Mucosa of rectum (tissue), 2 donors: ENCODE measurements around the gene ART5.
"Not testable (repeated sequence)": the region's sequence is repeated elsewhere in the genome, so short reads cannot be mapped to it uniquely, and the experiment has no call there.

Source experiments
- H3K27ac ChIP-seq, 2 donors: one replicate each; pipeline ENCODE4 v1.7.0; 2013; ENCODE audit warnings: inconsistent platforms in 2 of 2, low read depth in 2 of 2, low read length in 2 of 2
- H3K27me3 ChIP-seq, 2 donors: one replicate each; pipeline ENCODE4 v1.7.0; 2013; ENCODE audit warnings: low read length in 2 of 2; ENCODE audit not compliant: control insufficient read depth in 2 of 2, insufficient read depth in 2 of 2
- H3K36me3 ChIP-seq, 2 donors: one replicate each; pipeline ENCODE4 v1.7.0; 2013; ENCODE audit warnings: low read length in 2 of 2; ENCODE audit not compliant: control insufficient read depth in 2 of 2, insufficient read depth in 2 of 2
- H3K4me1 ChIP-seq, 2 donors: one replicate each; pipeline ENCODE4 v1.7.0; 2013; ENCODE audit warnings: low read length in 2 of 2, mild to moderate bottlenecking in 1 of 2; ENCODE audit not compliant: control insufficient read depth in 2 of 2, insufficient read depth in 2 of 2
- H3K4me3 ChIP-seq, 2 donors: one replicate each; pipeline ENCODE4 v1.7.0; 2013; ENCODE audit warnings: low read length in 2 of 2
- H3K9ac ChIP-seq, 2 donors: one replicate each; pipeline ENCODE4 v1.7.0; 2013; ENCODE audit warnings: low read length in 2 of 2, low read depth in 1 of 2, mild to moderate bottlenecking in 1 of 2
- H3K9me3 ChIP-seq, 2 donors: one replicate each; pipeline ENCODE4 v1.7.0; 2013; ENCODE audit warnings: low read length in 2 of 2; ENCODE audit not compliant: control insufficient read depth in 2 of 2
- donor health status: healthy.
- donor health status: Normal muscosa, but diverticular disease.

The ART5 gene

DNA sequence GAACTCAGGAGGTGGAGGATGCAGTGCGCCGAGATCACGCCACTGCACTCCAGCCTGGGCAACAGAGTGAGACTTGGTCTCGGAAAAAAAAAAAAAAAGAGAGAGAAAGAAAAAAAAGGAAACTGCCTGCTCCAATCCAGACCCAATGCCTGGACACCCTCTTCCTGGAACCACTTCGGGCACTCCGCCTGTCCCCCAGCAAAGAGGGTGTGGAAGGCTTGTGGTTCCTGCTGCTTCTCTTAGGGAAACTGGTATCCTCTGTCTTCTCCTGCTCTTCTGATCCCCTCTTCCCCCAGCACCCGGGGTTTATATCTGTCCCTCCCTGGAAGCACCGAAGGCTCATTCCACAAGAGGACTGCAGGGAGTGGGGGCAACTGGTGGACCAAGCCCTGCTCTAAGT is 16.5 kb upstream of the ART5 start:
- Histone ChIP-seq H3K9ac (no peak overlapping the region), H3K27ac (no peak overlapping the region), H3K4me1 (no peaks in the 10 kb centered on the region), H3K36me3 (no peaks in the 10 kb centered on the region), H3K9me3 (no peaks in the 10 kb centered on the region), H3K27me3 (peaks cover 0 to 3% of the 10 kb centered on the region in 2 donors), H3K4me3 (no peak overlapping the region)

DNA sequence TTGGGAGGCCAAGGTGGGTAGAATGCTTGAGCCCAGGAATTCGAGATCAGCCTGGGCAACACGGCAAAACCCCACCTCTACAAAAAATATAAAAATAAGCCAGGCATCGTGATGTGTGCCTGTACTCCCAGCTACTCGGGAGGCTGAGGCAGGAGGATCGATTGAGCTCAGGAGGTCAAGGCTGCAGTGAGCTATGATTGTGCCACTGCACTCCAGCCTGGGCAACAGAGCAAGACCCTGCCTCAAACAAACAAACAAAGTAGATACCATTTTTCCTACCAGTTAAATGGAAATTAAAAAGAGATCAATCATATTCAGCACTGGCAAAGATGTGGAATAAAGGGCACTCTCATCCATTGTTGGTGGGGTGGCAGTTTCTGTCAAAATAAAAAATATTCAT is 15.5 kb upstream of the ART5 start:
- H3K27ac ChIP-seq, H3K9ac ChIP-seq, H3K36me3 ChIP-seq, H3K27me3 ChIP-seq, H3K9me3 ChIP-seq, H3K4me3 ChIP-seq, H3K4me1 ChIP-seq: not testable (repeated sequence)

DNA sequence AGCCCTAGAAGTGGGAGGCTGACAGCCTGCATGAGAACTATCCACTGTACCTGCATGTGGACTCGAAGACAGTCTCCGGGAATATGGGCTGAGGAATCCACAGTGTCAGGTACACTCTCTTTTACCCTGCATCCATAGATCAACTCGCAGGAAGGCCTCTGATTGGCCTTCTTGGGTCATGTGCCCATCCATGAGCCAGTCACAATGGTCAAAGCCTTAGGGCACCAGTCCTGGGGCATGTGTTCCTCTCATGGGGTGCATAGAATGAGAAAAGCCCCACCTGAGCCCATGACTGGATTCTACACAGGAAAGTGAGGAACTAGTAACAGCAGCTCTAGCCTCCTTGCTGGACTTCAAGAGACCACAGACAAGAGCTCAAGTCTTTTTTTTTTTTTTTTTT is 13.8 kb upstream of the ART5 start:
- Histone ChIP-seq H3K27me3 (peaks cover 0 to 3% of the 10 kb centered on the region in 2 donors), H3K36me3 (no peaks in the 10 kb centered on the region), H3K27ac (no peak overlapping the region), H3K4me1 (no peaks in the 10 kb centered on the region), H3K9me3 (no peaks in the 10 kb centered on the region), H3K9ac (no peak overlapping the region), H3K4me3 (no peak overlapping the region)

DNA sequence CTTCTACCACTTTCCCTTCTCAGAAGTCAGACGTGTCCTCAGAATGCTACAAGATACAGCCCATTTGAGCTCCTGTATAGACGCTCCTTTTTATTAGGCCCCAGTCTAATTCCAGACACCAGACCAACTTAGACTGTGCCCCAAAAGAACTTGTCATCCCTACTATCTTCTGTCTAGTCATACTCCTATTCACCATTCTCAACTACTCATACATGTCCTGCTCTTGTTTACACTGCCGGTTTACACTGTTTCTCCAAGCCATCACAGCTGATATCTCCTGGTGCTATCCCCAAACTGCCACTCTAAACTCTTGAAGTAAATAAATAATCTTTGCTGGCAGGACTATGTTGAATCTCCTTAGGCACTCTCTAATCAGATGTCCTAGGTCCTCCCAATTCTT is 10.7 kb upstream of the ART5 start:
- H3K4me3 ChIP-seq, H3K27ac ChIP-seq, H3K9me3 ChIP-seq, H3K9ac ChIP-seq, H3K27me3 ChIP-seq, H3K4me1 ChIP-seq, H3K36me3 ChIP-seq: not testable (repeated sequence)

DNA sequence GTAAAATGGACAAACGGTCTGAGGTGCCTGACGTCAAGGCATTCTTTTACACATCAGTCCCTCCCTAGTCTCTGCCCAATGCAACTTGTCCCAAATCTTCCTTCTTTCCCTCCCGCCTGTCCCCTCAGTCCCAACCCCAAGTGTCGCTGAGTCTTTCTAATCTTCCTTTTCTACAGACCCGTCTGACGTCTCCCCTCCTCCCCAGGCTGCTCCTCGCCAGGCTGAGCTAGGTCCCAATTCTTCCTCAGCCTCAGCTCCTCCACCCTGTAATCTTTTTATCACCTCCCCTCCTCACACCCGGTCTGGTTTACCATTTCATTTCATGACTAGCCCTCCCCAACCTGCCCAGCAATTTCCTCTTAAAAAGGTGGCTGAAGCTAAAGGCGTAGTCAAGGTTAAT is 7.6 kb upstream of the ART5 start:
- H3K9ac ChIP-seq, H3K4me3 ChIP-seq, H3K4me1 ChIP-seq, H3K27me3 ChIP-seq, H3K27ac ChIP-seq, H3K36me3 ChIP-seq, H3K9me3 ChIP-seq: not testable (repeated sequence)

DNA sequence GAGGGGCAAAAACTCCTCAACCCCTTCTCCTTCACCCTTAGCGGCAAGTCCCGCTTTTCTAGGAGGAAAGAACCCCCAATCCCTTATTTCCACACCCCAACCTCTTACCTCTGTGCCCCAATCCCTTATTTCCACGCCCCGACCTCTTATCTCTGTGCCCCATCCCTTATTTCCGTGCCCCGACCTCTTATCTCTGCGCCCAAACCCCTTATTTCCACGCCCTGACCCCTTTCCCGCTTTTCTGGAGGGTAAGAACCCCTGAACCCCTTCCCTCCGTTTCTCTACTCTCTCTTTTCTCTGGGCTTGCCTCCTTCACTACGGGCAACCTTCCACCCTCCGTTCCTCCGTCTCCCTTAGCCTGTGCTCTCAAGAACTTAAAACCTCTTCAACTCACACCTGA is 7.1 kb upstream of the ART5 start:
- not testable (repeated sequence) for H3K36me3 ChIP-seq

DNA sequence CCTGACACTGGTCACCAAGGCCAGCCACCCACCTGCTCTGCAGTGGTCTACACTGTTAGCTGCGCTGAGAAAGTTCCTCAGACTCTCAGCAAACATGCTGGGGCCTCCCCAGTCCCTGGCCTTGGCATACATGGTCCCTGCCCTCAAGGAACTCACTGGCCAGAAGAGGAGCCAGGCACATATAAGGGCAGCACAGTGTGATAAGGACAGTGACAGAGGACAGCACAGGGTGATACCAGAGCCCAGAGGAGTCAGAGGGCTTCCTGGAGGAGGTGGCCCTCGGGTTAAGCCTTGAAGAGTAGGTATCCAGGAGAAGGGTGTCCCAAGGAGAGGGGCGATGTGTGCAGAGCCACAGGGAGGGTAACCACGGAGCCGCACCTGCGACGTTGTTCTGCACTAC is 3.8 kb upstream of the ART5 start:
- Histone ChIP-seq H3K9ac (no peak overlapping the region), H3K4me3 (no peak overlapping the region), H3K27ac (no peak overlapping the region)

More for the DNA sequence above, 7.1 kb upstream of the ART5 start:
- not testable (repeated sequence) for H3K27ac ChIP-seq, H3K4me3 ChIP-seq, H3K9ac ChIP-seq, H3K4me1 ChIP-seq, H3K9me3 ChIP-seq, H3K27me3 ChIP-seq

DNA sequence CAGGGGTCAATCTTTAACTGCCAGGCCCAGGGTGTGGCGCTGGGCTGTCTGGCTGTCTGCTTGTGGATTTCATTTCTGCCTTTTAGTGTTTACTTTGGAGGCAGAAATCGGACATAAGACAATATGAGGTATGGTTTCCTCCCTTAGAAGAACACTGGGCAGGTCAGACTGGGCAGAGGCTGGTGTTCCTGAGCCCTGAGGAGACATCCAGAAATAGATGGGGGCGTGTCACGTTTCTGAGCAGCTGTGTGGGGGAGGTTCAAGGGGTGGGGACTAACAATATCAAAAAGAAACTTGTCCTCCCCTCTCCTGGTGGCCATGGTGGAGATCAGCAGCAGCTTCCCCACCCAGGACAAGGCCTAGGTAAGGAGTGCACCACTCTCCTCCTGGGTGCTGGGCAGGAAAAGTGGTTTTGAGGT is 3.0 kb upstream of the ART5 start, which contains the start of gene ART1:
Gene ART1 (plus strand): TSS at position 312 of the 419 bp plus-strand sequence. CDS start 14,086 bp downstream, outside the sequence.
- H3K27me3 ChIP-seq: peaks cover 4 to 11% of the 10 kb centered on the region in 2 donors
- H3K4me1 ChIP-seq: peaks cover 10 to 19% of the 10 kb centered on the region in 2 donors
- no peaks in the 10 kb centered on the region for H3K9me3 ChIP-seq
- no peak within 1 kb of the TSS for H3K27ac ChIP-seq
- no peak within 1 kb of the TSS for H3K4me3 ChIP-seq
- no peak within 1 kb of the TSS for H3K9ac ChIP-seq
- H3K36me3 ChIP-seq: no peaks in the 10 kb centered on the region

More for the DNA sequence above, 3.8 kb upstream of the ART5 start:
- no peaks in the 10 kb centered on the region for H3K9me3 ChIP-seq
- no peaks in the 10 kb centered on the region for H3K36me3 ChIP-seq
- H3K4me1 ChIP-seq: peaks cover 10 to 19% of the 10 kb centered on the region in 2 donors
- H3K27me3 ChIP-seq: peaks cover 4 to 11% of the 10 kb centered on the region in 2 donors

DNA sequence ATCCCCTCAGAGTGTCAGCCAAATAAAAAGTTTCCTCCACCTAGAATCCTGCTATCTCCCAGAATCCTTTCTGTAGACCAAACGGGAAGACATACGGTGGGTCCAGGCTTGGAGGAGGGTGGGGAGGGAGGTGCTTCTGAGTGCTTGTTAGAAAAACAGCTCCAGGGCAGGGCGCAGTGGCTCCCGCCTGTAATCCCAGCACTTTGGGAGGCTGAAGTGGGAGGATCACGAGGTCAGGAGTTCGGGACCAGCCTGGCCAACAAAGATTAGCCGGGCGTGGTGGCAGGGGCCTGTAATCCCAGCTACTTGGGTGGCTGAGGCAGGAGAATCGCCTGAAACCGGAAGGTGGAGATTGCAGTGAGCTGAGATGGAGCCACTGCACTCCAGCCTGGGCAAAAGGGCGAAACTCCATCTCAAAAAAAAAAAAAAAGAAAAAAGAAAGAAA is 1.3 kb upstream of the ART5 start:
- not testable (repeated sequence) for H3K27me3 ChIP-seq, H3K9me3 ChIP-seq, H3K9ac ChIP-seq, H3K27ac ChIP-seq, H3K36me3 ChIP-seq
- H3K4me1 ChIP-seq: peaks cover 10 to 19% of the 10 kb centered on the region in 2 donors
- peak overlapping the region; percentile 44 to 67 for H3K4me3 ChIP-seq

DNA sequence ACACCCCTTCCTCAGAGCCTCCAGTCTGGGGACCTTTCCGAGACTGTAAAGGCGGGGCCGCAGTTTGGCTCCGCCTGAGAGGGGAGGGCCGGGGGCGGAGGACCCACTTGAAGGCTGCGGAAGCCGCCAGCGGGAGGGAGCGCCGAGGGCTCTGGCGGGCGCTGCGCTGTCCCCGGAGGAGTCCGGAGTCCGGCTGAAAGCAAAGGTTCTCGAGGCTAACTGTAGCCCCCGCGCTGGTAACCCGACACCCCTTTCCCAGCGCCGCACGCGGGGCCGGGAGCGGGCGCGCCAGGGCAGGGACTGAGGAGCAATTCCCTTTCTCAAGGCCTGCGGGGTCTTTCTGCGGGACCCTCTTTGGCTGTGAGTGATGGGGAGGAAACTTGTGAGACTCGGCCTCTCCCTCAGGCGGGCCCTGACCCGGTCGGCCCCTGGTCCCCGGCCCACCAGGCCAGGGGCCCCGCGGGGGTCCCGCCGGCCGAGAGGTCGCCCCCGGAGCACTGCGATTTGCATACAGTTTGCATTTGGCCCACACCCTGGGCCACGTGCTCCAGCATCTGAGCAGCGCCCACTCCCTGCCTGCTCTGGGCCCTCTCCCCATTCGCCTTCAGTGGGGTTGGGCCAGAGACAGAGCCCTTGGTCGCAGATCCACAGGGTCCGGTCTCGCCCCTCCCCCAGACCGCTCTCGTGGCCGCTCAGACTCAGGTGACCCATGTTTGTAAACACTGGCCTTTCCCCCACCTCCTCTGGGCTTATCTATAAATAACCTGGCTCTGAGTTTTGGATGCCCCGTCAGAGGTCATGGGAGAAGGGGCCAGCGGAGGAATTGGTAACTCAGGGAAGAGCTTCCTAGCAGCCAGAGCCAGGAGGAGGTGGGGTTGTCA is 519 bp upstream of the ART5 start:
- peak overlapping the region; percentile 15 to 24 for H3K9ac ChIP-seq
- peak overlapping the region; percentile 44 to 67 for H3K4me3 ChIP-seq
- peaks cover 10 to 19% of the 10 kb centered on the region in 2 donors for H3K4me1 ChIP-seq
- H3K36me3 ChIP-seq: no peaks in the 10 kb centered on the region
- no peak overlapping the region for H3K27ac ChIP-seq
- H3K27me3 ChIP-seq: peaks cover 4 to 10% of the 10 kb centered on the region in 2 donors
- H3K9me3 ChIP-seq: no peaks in the 10 kb centered on the region
